ENCODE results near the gene GRAMD1B.

DNA sequence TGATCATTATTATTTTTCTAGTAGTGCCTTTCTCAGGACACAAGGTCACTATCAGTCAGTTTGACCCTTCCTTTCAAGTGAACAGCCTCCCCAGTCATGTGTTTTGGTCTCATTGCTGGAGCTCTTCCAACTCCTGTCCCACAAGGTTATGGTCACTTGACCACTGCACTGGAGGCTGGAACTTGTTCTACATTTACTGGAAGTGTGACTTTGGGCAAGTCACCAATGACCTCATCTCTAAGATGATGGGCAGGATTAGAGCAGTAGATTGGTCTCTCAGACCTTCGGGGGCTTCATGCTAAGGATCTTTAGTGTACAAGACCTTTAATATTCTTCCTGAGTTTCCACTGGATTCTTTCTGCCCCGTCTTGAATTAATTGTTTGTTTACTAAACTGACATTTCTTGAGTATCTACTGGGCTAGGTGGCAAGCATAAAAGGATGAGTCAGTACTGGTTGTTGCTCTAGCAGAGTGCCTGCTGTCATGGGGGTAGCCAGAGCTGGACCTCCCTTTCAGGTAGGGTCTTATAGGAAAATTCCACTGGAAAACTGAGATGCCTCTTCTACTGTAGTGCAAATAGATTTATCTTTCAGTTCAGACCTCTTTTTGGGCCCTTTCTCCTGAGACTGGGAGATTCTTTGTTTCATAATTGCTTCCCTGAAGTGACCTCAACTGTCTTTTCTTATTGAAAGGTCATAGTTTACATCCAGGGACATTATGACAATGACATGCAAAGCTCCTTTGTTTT, 106.8 kb downstream of the GRAMD1B start:
- TF ChIP-seq CTCF (conservative IDR thresholded peaks at IDR 0.05) (no peak), ZFX (IDR thresholded peaks at IDR 0.05) (no peak)

All from C4-2B (cell line).